SU-DHL-6 (cell line): ENCODE data around the gene MAST2.

Source experiments
- H2AFZ ChIP-seq: fragments of 200-600 bp; sonication (generic); 2 replicates; pipeline ENCODE4 v1.6.1; 2014; ENCODE audit warnings: low read depth, mild to moderate bottlenecking, moderate library complexity, mixed read lengths, antibody characterized with exemption, low read length; ENCODE audit not compliant: severe bottlenecking
- H3F3A ChIP-seq: fragments of 200-600 bp; shearing (Covaris generic); 2 replicates; pipeline ENCODE4 v1.6.0; 2016; ENCODE audit warnings: antibody characterized with exemption, mild to moderate bottlenecking; ENCODE audit not compliant: insufficient read depth
- H3K27ac ChIP-seq: fragments of 200-600 bp; sonication (generic); 2 replicates; pipeline ENCODE4 v1.5.1; 2016; ENCODE audit warnings: low read depth, mild to moderate bottlenecking, low read length, moderate library complexity, mixed read lengths
- H3K27me3 ChIP-seq: fragments of 200-600 bp; sonication (generic), shearing (Covaris generic); 2 replicates; pipeline ENCODE4 v1.6.0; 2014; ENCODE audit warnings: mild to moderate bottlenecking, low read length
- H3K36me3 ChIP-seq: fragments of 200-600 bp; sonication (generic); 2 replicates; pipeline ENCODE4 v1.6.1; 2014; ENCODE audit warnings: mild to moderate bottlenecking, low read length, mixed read lengths
- H3K4me2 ChIP-seq: fragments of 300-600, 200-600 bp; shearing (Covaris generic), sonication (generic); 2 replicates; pipeline ENCODE4 v1.6.0; 2014; ENCODE audit warnings: low read length, low read depth, mild to moderate bottlenecking; ENCODE audit not compliant: poor library complexity, severe bottlenecking
- H3K4me3 ChIP-seq: fragments of 200-600 bp; sonication (generic); 2 replicates; pipeline ENCODE4 v1.5.1; 2014; ENCODE audit warnings: antibody characterized with exemption, low read length, mild to moderate bottlenecking, mixed read lengths; ENCODE audit not compliant: insufficient read depth, poor library complexity, severe bottlenecking
- H3K79me2 ChIP-seq: fragments of 200-600 bp; sonication (generic); 2 replicates; pipeline ENCODE4 v1.6.1; 2014; ENCODE audit warnings: mild to moderate bottlenecking, low read length, moderate library complexity; ENCODE audit not compliant: insufficient read depth
- H3K9ac ChIP-seq: fragments of 200-600 bp; sonication (generic); 2 replicates; pipeline ENCODE4 v1.7.0; 2014; ENCODE audit warnings: mild to moderate bottlenecking, low read length
- H3K9me2 ChIP-seq: fragments of 200-600 bp; sonication (generic); replicated peaks from 2 replicates; pipeline ENCODE4 v1.6.1; 2014; ENCODE audit warnings: low read length; ENCODE audit not compliant: insufficient read depth
- H3K9me3 ChIP-seq: fragments of 200-600 bp; sonication (generic); 2 replicates; pipeline ENCODE4 v1.6.1; 2014; ENCODE audit warnings: low read length, mixed read lengths; ENCODE audit not compliant: insufficient read depth
- H4K20me1 ChIP-seq: fragments of 200-600 bp; sonication (generic); 2 replicates; pipeline ENCODE4 v1.6.1; 2014; ENCODE audit warnings: low read depth, mild to moderate bottlenecking, antibody characterized with exemption, low read length, moderate library complexity, mixed read lengths
- CTCF ChIP-seq: fragments of 200-600 bp; sonication (generic); IDR thresholded peaks from one replicate; pipeline ENCODE4 v1.5.1; 2017; ENCODE audit warnings: antibody characterized with exemption, mild to moderate bottlenecking, low read length, moderate library complexity; ENCODE audit not compliant: insufficient read depth, poor library complexity, severe bottlenecking
- EZH2phosphoT487 ChIP-seq: fragments of 200-600 bp; sonication (generic), shearing (Covaris generic); conservative IDR thresholded peaks from 2 replicates; pipeline ENCODE4 v1.6.1; 2018; ENCODE audit warnings: mild to moderate bottlenecking, antibody characterized with exemption, low read length, moderate library complexity, mixed read lengths

The MAST2 gene

GRCh38 chr1:45772971-45773370 lies 30.4 kb upstream of the MAST2 start:
- Histone ChIP-seq H3K9me3 (no peaks in the 10 kb centered on the region), H3K27ac (no peak overlapping the region), H3K27me3 (no peaks in the 10 kb centered on the region), H3K9me2 (no peaks in the 10 kb centered on the region), H3K4me3 (no peak overlapping the region), H3F3A (no peaks in the 10 kb centered on the region), H3K4me2 (no peak overlapping the region), H4K20me1 (no peaks in the 10 kb centered on the region), H3K79me2 (no peaks in the 10 kb centered on the region), H3K9ac (no peak overlapping the region), H3K36me3 (no peaks in the 10 kb centered on the region), H2AFZ (peak overlapping the region; percentile 44)
- TF ChIP-seq EZH2phosphoT487 (no peak), CTCF (no peak)

- no peaks in the 10 kb centered on the region for H3K36me3 ChIP-seq
- H2AFZ ChIP-seq = no peak overlapping the region
- no peaks in the 10 kb centered on the region for H3K79me2 ChIP-seq
- no peaks in the 10 kb centered on the region for H3K9me2 ChIP-seq
- no peaks in the 10 kb centered on the region for H3K27me3 ChIP-seq
- H3K9me3 ChIP-seq = no peaks in the 10 kb centered on the region
- H3K9ac ChIP-seq = no peak overlapping the region
- TF ChIP-seq CTCF (no peak), EZH2phosphoT487 (no peak)
- no peak overlapping the region for H3K4me2 ChIP-seq
- H3K27ac ChIP-seq = no peak overlapping the region
- no peak overlapping the region for H3K4me3 ChIP-seq
- H4K20me1 ChIP-seq = no peaks in the 10 kb centered on the region
- no peaks in the 10 kb centered on the region for H3F3A ChIP-seq
Measured at GRCh38 chr1:45775794-45776193, 27.6 kb upstream of the MAST2 start.

- Histone ChIP-seq H2AFZ (peak overlapping the region; percentile 27), H3K4me2 (peak overlapping the region; percentile 3)
Measured at GRCh38 chr1:45785583-45785982, 17.8 kb upstream of the MAST2 start.

More at GRCh38 chr1:45785583-45785982, 17.8 kb upstream of the MAST2 start:
- H3K27me3 ChIP-seq = no peaks in the 10 kb centered on the region
- H3K9me2 ChIP-seq = no peaks in the 10 kb centered on the region
- H3K9me3 ChIP-seq = no peaks in the 10 kb centered on the region
- H4K20me1 ChIP-seq = no peaks in the 10 kb centered on the region
- no peaks in the 10 kb centered on the region for H3K36me3 ChIP-seq
- no peaks in the 10 kb centered on the region for H3F3A ChIP-seq
- no peak for TF ChIP-seq CTCF
- TF ChIP-seq EZH2phosphoT487 = no peak
- no peak overlapping the region for H3K27ac ChIP-seq
- no peak overlapping the region for H3K9ac ChIP-seq
- H3K79me2 ChIP-seq = no peaks in the 10 kb centered on the region
- no peak overlapping the region for H3K4me3 ChIP-seq
